Activated effector memory CD4-positive, alpha-beta T cell treated with anti-CD3 and anti-CD28 coated beads, Interleukin-2, amount 50 U/mL, for 16 hours (primary cell): ENCODE results near the gene NT5DC1.
"Not testable (repeated sequence)": the region's sequence is repeated elsewhere in the genome, so short reads cannot be mapped to it uniquely, and the experiment has no call there.

Source experiments
- DNase-seq: peaks from one replicate; pipeline ENCODE4 v3.0.0-alpha.2; 2020

The NT5DC1 gene

DNA sequence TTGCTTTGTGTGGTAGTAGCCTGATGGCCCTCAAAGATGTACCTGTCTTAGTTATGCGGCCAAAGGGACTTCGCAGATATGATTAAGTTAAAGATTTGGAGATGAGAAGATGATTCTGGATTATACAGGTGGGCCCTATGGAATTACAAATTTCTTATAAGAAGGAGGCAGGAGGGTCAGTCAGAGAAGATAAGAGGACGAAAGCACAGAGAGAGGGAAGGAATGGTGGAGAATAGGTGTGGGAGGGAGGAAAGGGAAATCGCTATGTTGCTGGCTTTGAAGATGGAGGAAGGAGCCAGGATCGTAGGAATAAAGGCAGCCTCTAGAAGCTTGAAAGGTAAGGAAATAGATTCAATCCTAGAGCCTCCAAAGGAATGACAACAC is 180.3 kb downstream of the NT5DC1 start:
- no peak for DNase-seq

DNA sequence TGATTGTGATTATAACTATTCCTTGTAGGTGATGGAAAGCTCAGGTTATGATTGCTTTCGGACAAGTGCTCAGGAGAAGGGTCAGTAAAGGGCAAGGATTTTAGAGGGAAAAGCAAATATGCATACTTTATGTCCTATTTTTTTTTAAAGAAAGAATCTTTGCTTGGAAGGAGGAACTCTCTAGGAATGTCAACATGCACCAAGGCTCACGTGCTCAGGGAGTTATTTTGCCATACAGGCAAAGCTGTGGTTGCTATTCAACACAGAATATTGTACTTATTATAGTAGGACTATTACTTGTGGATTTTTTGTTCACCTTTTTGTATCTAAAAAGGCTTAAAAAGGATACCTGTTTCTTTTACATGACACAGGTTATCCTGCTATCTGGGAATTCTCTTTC is 182.0 kb downstream of the NT5DC1 start:
- no peak for DNase-seq

DNA sequence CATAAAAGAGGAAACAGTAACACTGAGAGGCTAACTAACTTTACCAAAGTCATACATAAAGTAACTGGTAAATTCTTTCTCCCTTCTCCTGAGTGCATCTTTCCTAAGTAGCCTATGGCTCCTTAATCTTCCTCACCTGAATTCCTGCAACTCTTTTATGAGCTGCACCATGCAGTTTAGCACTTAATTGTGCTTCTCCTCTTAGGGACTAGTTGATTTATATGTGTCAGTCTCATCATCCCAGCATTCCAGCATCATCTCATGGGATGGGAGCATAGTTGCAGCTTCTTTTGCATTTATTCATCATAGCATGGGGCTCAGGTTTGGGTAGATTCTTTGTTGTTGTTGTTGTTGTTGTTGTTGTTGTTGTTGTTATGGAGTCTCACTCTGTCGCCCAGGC is 182.5 kb downstream of the NT5DC1 start:
- DNase-seq, result no peak

DNA sequence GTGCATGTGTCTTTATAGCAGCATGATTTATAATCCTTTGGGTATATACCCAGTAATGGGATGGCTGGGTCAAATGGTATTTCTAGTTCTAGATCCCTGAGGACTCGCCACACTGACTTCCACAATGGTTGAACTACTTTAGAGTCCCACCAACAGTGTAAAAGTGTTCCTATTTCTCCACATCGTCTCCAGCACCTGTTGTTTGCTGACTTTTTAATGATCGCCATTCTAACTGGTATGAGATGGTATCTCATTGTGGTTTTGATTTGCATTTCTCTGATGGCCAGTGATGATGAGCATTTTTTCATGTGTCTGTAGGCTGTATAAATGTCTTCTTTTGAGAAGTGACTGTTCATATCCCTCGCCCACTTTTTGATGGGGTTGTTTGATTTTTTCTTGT is 184.3 kb downstream of the NT5DC1 start:
- DNase-seq, result not testable (repeated sequence)

DNA sequence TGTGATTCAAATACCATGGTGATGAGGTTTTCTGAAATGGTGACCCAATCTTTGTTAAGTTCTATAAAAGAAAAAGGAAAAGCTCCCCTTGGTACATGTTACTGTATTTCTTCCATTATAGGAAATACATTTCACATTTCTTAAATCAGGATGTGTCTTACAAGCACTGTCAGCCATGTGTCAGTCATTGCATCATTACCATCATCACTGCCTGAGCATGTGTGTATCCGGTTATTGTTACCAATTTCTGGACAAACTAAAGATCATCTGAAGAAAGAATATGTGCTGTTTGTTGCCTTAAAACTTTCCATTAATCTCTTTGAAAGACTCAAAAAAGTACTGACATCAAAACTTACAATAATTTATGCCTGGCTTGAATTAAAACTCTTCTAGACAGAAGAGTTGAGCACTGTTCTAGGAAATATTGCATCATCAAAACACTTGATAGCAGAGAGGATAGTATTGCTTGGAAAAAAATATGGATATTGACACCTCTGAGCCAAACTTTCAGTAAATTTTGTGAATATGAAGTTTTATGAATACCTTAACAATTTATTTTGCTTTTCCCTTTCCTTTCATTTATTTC is 186.2 kb downstream of the NT5DC1 start:
- no peak for DNase-seq

DNA sequence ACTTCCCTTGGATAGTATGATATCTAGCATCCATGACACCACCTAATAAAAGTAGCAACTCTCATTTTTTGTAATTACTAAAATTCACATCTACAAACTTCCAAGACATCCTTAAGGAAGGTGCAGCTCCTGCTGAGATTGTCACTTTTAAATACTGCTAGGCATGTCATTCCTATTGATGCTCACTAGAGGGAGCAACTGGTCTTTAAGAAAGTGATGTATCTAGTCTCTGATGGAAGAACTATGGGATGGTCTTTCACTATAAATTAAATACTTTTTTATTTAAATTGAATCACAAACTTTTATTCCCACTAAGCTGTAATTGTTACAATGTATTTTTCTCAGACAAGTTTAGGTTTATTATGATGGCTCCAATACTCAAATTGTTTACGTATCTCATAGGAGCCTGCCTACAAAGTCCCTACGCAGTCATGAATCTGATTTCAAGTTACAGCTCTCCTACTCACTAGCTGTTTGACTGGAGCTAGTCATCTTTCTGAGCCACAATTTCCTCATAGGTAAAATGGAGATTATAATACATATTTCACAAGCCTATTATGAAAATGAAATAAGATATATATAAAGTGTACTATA is 187.1 kb downstream of the NT5DC1 start:
- no peak for DNase-seq

DNA sequence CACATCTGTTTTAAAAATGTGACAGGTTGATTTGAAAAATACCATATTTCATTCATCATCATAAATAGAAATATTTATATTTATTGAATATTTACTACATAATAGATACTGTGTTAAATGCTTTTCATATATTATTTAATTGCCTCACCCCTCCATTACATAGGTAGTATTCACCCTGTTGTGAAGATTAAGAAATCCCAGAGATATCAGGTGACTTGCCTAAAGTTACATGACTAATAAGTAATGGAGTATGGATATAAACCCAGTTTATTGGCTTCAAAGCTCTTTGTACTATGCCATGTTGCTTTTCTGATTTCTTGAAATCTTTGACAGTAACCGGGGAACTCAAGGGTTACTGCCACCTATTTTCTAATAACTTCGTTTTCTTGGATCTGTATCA is 189.2 kb downstream of the NT5DC1 start:
- DNase-seq, result no peak

DNA sequence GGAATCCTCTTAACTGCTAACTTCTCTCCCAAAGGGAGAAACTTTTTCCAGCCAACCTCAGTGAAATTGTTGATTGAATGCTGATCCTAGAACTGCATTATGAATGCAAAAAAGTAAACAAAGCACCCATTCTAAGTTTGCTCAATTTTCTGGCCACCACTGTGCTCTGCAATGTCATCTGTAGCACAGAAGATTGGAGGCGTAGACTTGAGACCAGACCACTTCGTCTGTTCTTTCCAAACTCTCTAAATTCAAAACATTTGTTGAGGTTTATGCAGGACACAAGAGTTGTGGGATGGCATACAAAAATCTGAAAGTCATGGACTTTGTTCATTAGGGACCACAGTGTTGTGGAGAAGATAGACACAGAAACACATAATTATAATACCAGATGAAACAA is 190.1 kb downstream of the NT5DC1 start:
- no peak for DNase-seq

DNA sequence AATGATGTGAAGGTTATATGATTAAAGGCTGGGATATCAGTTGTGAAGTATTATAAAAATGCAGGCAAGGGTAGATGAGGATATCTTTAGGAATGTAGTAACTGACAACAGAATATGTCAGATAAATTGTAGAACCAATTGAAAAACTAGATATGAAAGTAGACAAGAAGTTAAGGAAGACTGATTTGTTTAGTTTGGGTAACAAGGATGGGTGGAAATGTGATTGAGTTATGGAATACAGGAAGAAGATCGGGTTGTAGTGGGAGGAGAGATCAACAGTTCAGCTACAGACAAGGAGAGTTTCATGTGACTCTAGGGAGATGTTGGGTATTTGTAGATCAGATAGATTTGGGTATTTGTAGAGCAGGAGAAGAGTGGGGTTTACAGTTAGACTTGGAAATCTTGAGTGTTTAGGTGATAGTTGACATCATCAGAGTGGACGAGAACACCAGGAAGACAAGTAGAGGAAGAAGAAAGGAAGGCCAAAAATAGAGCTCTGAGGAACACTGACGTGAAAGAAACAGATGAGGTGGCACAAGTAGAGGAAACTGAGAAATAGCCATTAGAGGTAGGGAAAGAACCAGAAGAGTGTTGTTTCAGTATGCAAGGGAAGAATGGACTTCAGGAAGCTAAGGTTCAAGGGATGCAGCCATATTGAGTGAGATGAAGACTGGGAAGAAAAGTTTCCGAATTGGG is 191.2 kb downstream of the NT5DC1 start:
- no peak for DNase-seq

DNA sequence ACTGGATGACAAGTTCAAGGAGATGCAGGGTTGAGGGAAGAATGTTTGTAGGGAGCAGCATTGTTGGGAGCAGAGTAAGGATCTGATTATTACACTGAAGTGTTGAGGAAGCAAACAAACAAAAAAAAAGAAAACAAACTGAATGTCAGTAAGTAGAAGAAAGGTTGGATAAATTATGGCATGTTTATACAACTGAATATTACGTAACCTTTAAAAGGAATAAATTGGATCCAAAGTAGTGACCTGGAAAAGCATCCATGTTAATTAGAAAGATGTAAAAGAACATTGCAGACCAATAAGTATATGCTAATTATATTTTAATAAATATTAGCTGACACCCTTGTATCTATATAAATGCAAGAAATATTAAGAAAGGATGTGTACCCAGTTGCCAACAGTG is 191.9 kb downstream of the NT5DC1 start:
- DNase-seq, result no peak

DNA sequence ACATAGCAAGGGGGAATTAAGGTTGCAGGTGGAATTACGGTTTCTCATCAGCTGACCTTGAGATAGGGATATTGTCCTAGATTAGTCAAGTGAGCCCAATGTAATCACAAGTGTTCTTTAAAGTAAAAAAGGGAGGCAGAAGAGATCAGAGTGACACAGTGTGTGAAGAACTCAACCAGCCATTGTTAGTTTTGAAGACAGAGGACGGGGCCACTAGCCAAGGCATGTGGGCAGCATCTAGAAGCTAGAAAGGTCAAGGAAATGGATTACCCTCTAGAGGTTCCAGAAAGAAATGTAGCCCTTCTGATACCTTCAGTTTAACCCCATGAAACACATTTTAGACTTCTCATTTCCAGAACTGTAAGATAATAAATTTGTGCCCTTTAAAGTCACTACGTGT is 197.6 kb downstream of the NT5DC1 start:
- no peak for DNase-seq

DNA sequence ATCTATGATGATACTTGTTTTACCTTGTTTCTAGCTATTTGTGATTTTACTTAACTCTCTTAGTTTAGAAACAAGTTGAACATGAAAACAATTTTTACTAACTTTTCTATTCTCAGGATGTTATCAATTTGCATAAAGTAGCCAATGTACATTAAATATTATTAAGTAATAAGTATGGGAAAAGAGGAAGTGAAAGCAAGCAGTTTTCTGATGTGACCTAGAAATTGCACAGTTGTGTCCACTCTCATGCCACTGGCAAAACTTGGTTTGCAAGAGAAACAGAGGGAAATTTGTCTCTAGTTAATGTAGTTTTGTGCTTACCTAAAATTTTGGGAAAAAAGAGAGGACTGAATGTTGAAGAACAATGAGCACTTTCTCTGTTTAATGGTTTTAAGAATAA is 198.3 kb downstream of the NT5DC1 start:
- DNase-seq, result no peak
